Measurements from ENCODE around the gene BEST1.

DNA sequence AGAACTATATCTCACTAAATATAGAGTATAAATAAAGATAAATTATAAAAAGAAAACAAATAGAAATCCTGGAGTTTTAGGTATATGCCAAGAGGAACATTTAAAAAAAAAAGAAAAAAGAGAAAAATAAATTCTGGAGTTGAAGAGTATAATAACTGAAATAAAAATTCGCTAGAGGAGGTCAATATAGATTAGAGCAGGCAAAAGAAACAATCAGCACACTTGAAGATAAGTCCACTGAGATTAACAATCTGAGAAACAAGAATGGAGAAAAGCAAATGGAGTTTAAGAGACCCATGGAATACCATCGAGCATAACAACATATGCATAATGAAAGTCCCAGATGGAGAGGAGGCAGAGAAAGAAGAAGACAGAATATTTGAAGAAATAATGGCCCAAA lies 14.3 kb upstream of the BEST1 start:
- TF ChIP-seq, protein P1, sequence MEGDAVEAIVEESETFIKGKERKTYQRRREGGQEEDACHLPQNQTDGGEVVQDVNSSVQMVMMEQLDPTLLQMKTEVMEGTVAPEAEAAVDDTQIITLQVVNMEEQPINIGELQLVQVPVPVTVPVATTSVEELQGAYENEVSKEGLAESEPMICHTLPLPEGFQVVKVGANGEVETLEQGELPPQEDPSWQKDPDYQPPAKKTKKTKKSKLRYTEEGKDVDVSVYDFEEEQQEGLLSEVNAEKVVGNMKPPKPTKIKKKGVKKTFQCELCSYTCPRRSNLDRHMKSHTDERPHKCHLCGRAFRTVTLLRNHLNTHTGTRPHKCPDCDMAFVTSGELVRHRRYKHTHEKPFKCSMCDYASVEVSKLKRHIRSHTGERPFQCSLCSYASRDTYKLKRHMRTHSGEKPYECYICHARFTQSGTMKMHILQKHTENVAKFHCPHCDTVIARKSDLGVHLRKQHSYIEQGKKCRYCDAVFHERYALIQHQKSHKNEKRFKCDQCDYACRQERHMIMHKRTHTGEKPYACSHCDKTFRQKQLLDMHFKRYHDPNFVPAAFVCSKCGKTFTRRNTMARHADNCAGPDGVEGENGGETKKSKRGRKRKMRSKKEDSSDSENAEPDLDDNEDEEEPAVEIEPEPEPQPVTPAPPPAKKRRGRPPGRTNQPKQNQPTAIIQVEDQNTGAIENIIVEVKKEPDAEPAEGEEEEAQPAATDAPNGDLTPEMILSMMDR (conservative IDR thresholded peaks at IDR 0.05 in 1 of 2, IDR thresholded peaks at IDR 0.05 in 1 of 2; ENCODE audit: low read depth in 1 of 2, low read length in 2 of 2), result no peak
- no peak for TF ChIP-seq EZH2 (IDR thresholded peaks at IDR 0.05; ENCODE audit: low read length, missing control alignments)
